Stimulated activated CD8-positive, alpha-beta memory T cell treated with anti-CD3 and anti-CD28 coated beads, Interleukin-15, amount 100 ng/mL, for 48 hours (primary cell): Measurements from ENCODE around the gene SNX30.
"Not testable (repeated sequence)": the region's sequence is repeated elsewhere in the genome, so short reads cannot be mapped to it uniquely, and the experiment has no call there.

Experiments used
- DNase-seq, 2 donors: peaks; one replicate each; pipeline ENCODE4 v3.0.0-alpha.2; 2020; ENCODE audit warnings: low read depth in 2 of 2

Gene SNX30, protein sequence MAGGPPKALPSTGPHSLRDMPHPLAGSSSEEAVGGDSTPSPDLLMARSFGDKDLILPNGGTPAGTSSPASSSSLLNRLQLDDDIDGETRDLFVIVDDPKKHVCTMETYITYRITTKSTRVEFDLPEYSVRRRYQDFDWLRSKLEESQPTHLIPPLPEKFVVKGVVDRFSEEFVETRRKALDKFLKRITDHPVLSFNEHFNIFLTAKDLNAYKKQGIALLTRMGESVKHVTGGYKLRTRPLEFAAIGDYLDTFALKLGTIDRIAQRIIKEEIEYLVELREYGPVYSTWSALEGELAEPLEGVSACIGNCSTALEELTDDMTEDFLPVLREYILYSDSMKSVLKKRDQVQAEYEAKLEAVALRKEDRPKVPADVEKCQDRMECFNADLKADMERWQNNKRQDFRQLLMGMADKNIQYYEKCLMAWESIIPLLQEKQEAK

DNA sequence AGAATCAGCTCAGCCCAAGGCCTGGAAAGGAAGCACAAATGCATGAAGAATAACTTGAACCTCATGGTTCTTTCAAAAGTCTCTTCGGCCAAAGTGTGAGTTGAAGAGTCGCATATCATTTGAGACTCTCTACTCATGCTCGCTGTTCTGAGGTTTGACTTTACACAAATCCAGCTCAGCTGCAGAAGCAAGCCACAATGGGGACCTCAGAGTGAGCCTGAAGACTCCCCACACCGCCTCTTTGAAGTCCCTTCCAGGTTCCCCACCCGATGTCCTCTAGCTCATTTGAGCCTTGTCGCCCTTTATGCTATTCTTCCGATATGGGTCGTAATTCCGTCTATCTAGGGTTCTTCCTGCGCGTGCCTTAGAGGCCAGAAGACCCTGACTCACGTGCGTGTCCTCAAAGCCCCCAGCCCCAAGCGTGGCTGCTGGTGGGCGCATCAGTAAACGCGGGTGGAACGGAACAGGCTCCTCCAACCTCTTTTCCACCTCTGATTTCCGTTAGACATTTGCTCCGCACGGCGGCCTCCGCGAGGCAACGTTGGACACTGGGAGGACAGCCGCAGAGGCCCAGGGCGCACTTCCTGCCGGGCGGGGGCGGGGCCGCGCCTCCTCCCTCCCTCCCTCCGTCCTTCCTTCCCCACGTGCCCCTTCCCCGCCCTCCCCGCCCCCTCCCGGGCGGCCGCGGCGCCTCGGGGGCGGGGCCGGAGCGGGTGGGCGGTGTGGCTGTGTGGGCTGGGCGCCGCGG, at the start of gene SNX30:
TSS of gene SNX30 (plus strand) at position 745 of the 748 bp plus-strand sequence. CDS start 242 bp downstream, outside the sequence.
- peak; percentile 68 for DNase-seq

GRCh38 chr9:112703304-112703703, 47.3 kb upstream of the SNX30 start:
- no peak for DNase-seq

- DNase-seq, result no peak
Observed at GRCh38 chr9:112705768-112706427, 44.7 kb upstream of the SNX30 start.

DNA sequence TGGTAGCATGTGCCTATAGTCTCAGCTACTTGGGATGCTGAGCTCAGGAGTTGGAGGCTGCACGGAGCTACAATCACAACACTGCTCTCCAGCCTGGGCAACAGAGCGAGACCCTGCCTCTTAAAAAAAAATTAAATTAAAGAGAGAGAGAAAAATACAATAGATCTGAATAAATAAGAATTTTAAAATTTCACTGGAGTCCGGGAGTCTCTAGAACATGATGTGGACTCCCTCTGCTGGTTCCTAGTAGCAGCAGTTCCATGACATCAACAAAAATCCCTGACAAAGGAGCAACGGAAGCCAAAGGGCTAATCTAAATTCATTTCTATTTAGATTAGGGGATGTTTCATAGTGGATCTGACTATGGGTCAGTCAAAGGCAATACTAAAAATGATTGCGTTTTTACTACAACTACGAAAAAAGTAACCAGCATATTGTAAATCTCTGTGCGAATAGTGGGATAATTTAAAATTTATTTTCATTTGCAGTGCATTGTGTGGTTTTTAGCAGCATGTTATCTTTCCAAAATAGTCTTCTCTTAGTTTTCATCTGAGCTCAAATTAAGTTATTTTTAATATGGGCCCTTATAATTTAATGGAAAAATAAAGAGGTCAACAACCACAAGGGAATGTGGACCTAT, 39.4 kb upstream of the SNX30 start:
- no peak for DNase-seq

GRCh38 chr9:112712678-112713077, 37.9 kb upstream of the SNX30 start:
- DNase-seq, result no peak

DNA sequence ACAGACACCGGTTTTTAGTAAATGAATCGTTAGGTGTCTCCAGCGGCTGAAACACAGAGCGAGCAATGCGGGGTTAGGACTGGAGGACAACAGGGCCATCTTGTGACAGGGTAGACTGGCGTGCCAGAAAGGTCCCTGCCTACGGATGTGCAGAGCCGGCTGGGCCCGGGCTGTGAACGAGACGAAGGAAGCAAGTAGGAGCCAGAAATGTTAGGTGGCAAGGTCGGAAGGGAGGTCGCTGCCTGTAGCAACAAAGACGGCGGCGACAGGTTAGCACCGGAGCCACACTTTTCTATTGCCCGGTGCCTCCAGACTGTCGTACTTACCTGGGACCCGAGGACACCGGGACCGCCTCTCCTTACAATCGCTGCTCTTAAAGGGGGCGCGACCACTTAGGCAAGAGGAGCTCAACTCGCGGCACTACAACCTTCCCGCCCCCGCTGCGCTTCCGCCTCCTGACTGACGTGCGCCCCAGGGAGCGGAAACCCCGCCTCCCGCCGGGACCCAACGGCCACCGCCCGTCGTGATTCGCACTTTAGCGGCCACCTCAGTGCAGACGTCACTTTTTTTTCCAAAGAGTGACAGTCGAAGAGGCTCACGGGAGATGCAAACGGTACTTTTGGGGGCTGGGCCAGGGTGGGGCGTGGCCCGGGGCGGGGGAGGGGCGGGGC, 32.8 kb upstream of the SNX30 start, which contains the start of gene INIP:
TSS of gene INIP (minus strand) at position 457 of the 671 bp plus-strand sequence. CDS start 1,632 bp downstream, outside the sequence.
- DNase-seq, result peak; percentile 97 to 98

GRCh38 chr9:112719241-112719691, 31.3 kb upstream of the SNX30 start:
- DNase-seq, result no peak

DNA sequence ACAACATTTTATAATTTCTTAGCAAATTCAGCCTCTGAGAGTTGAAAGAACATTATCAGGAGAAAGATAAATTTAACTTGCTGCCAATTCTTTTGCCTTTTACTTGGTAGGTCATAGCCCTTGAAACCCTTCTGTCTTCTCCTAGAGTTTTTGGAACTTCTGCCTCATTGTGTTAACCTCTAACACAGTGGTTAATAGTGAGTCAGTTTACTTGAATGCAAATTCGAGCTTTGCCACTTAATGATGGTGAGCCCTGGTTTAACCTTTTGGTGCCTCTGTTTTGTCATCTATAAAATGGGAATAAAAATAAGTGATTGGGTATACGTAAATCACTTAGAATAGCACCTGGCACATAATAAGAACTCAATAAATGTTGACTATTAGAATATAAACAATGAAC, 30.9 kb upstream of the SNX30 start:
- no peak for DNase-seq

GRCh38 chr9:112720113-112720780, 30.3 kb upstream of the SNX30 start:
- DNase-seq, result no peak

DNA sequence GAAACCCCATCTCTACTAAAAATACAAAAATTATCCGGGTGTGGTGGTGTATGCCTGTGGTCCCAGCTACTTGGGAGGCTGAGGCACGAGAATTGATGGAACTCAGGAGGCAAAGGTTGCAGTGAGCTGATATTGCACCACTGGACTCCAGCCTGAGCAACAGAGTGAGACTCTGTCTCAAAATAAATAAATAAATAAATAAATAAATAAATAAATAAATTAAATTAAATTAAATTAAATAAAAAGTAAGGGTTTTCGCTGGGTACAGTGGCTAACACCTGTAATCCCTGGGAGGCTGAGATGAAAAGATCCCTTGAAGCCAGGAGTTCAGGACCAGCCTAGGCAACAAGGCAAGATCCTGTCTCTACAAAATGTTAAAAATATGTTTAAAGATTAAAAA, 27.8 kb upstream of the SNX30 start:
- not testable (repeated sequence) for DNase-seq

- DNase-seq, result no peak
Observed at GRCh38 chr9:112725961-112726360, 24.6 kb upstream of the SNX30 start.

DNA sequence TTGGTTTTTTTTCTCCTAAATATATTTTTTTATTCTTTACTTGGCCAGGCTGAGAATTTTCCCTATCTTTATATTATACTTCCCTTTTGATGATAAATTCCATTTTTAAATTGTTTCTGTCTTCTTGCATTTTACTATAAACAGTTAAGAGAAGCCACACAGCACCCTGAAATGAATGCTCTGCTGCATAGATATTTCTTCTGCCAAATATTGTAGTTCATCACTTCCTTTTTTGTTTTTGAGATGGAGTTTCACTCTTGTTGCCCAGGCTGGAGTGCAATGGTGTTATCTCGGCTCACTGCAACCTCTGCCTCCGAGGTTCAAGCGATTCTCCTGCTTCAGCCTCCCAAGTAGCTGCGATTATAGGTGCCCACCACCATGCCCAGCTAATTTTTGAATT, 24.1 kb upstream of the SNX30 start:
- DNase-seq, result no peak

DNA sequence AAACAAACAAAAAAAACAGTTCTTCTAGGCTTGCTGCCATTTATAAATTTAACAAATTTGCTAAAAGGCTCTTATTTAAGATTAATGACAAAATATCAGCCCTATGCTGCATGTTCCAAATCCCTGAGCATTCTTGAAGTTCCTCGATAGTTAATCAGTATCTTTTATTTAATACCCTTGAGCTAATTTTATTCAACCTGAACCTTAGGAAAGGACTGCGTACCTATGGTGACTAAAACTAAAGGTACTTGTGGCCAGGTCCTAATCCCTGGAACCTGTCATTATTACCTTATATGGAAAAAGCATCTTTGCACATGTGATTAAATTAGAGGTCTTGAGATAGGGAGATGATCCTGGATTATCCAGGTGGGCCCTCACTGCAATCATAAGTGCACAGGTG, 22.2 kb upstream of the SNX30 start:
- DNase-seq, result no peak

GRCh38 chr9:112731971-112732370, 18.6 kb upstream of the SNX30 start:
- no peak for DNase-seq

DNA sequence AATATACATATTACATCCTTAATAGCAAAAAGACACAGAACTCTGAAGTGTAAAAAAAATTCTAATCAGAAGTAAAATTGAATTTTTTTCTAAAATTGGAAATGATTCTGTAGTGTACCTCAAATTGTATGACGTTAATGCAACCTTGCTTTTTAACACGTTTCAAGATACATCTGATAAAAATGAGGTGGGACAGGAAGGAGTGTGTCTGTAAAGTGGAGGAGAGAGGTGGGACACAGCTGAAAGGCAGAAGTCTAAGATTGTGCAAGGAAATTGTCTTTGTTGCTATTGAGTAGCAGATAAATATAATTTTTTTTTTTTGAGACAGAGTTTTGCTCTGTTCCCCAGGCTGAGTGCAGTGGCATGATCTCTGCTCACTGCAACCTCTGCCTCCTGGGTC, 15.7 kb upstream of the SNX30 start:
- DNase-seq, result no peak

DNA sequence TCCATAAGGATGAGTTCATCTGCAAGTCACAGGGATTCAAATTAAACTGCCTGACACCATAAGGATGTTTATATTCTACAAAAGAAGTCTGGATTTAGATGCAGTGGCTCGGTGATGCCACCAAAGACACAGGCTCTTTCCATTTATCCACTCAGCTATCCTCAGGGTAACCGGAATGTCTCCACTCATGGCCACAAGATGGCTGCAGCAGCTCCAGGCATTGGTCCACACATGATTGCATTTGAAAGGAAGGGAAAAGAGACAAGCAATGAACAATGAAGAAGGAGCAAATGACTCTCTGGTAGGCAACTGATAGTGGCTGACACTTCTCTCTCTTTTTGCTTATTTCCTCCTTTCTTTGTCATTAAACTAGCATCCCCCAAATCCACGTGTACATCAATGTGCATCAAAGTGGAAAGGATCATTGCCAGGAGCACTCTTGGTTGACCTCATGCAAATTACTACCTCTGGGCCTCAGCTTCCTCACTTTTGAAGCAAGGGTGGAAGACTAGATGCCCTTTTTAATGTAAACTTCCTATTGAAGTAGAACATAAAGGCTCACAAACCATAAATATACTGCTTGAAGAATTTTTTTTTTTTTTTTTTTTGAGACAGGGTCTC, 7.2 kb upstream of the SNX30 start:
- no peak for DNase-seq

DNA sequence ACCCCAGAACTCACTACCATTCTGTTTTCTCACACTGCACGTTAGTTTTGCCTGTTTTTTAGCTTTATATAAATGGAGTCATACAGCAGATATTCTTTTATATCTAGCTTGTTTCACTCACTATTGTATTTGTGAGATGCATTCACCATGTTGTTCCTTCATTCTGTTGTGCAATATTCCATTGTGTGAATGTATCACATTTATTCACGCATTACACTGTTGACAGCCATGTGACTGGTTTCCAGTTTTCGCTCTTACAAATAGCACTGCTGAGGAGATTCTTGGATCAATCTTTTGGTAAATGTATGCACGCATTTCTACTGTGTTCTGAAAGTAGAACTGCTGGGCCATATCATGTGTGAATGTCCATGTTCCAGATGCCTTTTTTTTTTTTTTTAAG, 6.4 kb upstream of the SNX30 start:
- no peak for DNase-seq

- DNase-seq, result no peak
Observed at GRCh38 chr9:112747094-112747493, 3.5 kb upstream of the SNX30 start.

- no peak for DNase-seq
Observed at GRCh38 chr9:112750764-112751055, 150 bp downstream of the SNX30 start.

- DNase-seq, result peak; percentile 26 to 45
Observed at GRCh38 chr9:112751056-112751795, 666 bp downstream of the SNX30 start.
